Esophagus muscularis mucosa (tissue), 4 donors: ENCODE results near the gene COPRS.

Experiments used
- EP300 ChIP-seq: sonication (generic); formaldehyde crosslinking; IDR thresholded peaks from one replicate; pipeline ENCODE4 v1.6.1; 2017; ENCODE audit warnings: antibody characterized with exemption
- POLR2A ChIP-seq: fragments of 450-650 bp; IDR thresholded peaks from one replicate; pipeline ENCODE4 v1.6.1; 2017; ENCODE audit warnings: antibody characterized with exemption, moderate library complexity, mild to moderate bottlenecking, low read depth
- POLR2AphosphoS5 ChIP-seq, 2 donors: sonication (generic); formaldehyde crosslinking; IDR thresholded peaks; one replicate each; pipeline ENCODE4 v1.6.1; 2017; ENCODE audit warnings: antibody characterized with exemption in 2 of 2
- TF ChIP-seq, protein P1 (sequence below), 3 experiments: fragments of 200-600 bp in 2 of 3; fragments of 450-650 bp in 1 of 3; sonication (generic) in 2 of 3; IDR thresholded peaks; one replicate each; pipeline ENCODE4 v1.5.1; 2017 to 2019; ENCODE audit warnings: antibody characterized with exemption in 3 of 3, mild to moderate bottlenecking in 2 of 3, moderate library complexity in 1 of 3

DNA sequence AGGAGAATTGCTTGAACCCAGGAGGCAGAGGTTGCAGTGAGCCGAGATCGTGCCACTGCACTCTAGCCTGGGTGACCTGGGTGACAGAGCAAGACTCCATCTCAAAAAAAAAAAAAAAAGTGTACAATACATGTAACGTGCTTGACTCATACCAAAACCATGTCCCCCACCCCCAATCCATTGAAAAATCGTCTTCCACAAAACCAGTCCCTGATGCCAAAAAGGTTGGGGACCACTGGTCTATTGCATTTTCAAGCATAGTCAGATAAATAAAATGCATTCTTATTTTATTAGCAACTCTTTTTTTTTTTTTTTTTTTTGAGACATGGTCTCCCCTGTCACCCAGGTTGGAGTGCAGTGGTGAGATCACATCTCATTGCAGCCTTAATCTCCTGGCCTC, 52.1 kb downstream of the COPRS start:
- TF ChIP-seq POLR2AphosphoS5 (IDR thresholded peaks at IDR 0.05) = no peak
- TF ChIP-seq, protein P1, sequence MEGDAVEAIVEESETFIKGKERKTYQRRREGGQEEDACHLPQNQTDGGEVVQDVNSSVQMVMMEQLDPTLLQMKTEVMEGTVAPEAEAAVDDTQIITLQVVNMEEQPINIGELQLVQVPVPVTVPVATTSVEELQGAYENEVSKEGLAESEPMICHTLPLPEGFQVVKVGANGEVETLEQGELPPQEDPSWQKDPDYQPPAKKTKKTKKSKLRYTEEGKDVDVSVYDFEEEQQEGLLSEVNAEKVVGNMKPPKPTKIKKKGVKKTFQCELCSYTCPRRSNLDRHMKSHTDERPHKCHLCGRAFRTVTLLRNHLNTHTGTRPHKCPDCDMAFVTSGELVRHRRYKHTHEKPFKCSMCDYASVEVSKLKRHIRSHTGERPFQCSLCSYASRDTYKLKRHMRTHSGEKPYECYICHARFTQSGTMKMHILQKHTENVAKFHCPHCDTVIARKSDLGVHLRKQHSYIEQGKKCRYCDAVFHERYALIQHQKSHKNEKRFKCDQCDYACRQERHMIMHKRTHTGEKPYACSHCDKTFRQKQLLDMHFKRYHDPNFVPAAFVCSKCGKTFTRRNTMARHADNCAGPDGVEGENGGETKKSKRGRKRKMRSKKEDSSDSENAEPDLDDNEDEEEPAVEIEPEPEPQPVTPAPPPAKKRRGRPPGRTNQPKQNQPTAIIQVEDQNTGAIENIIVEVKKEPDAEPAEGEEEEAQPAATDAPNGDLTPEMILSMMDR (IDR thresholded peaks at IDR 0.05) = no peak
- TF ChIP-seq EP300 = no peak
- TF ChIP-seq POLR2A = no peak
